GM23338 (cell line): ENCODE measurements around the gene ATP8B2. TPM values are rescaled to one million over a fixed set of nuclear protein-coding genes. Genes with fewer than 3 reads are reported as not detected.

Source experiments
- ATAC-seq: fragments of 200-7000 bp; cut with Tn5 transposase; 3 replicates; pipeline ENCODE4 v1.9.1; 2020
- DNase-seq: peaks from one replicate; pipeline ENCODE4 v3.0.0-alpha.2; 2015; ENCODE audit warnings: low spot score
- H2AFZ ChIP-seq: fragments of 200-600 bp; sonication (generic); 2 replicates; pipeline ENCODE4 v1.8.0; 2016; ENCODE audit warnings: antibody characterized with exemption, mild to moderate bottlenecking, moderate library complexity
- H3F3A ChIP-seq: fragments of 200-600 bp; sonication (generic); replicated peaks from 2 replicates; pipeline ENCODE4 v1.8.0; 2017; ENCODE audit warnings: antibody characterized with exemption, mixed run types, low read depth
- H3K27ac ChIP-seq: fragments of 200-600 bp; sonication (generic); 2 replicates; pipeline ENCODE4 v1.6.1; 2016; ENCODE audit warnings: low read depth
- H3K27me3 ChIP-seq: fragments of 200-600 bp; sonication (generic); 2 replicates; pipeline ENCODE4 v1.8.0; 2016; ENCODE audit warnings: mild to moderate bottlenecking, mixed run types, moderate library complexity; ENCODE audit not compliant: insufficient read depth
- H3K36me3 ChIP-seq: fragments of 200-600 bp; sonication (generic); 2 replicates; pipeline ENCODE4 v1.8.0; 2016; ENCODE audit warnings: mild to moderate bottlenecking; ENCODE audit not compliant: insufficient read depth
- H3K4me1 ChIP-seq: fragments of 200-600 bp; sonication (generic); 2 replicates; pipeline ENCODE4 v1.8.0; 2016; ENCODE audit warnings: mild to moderate bottlenecking, moderate library complexity; ENCODE audit not compliant: insufficient read depth
- H3K4me2 ChIP-seq: fragments of 200-600 bp; sonication (generic); 2 replicates; pipeline ENCODE4 v1.7.1; 2017; ENCODE audit warnings: mixed run types
- H3K4me3 ChIP-seq: fragments of 200-600 bp; sonication (generic); 2 replicates; pipeline ENCODE4 v1.6.1; 2016; ENCODE audit warnings: mixed run types
- H3K79me2 ChIP-seq: fragments of 200-600 bp; sonication (generic); replicated peaks from 2 replicates; pipeline ENCODE4 v1.8.0; 2017; ENCODE audit warnings: mild to moderate bottlenecking; ENCODE audit not compliant: insufficient read depth
- H3K9me2 ChIP-seq: fragments of 200-600 bp; sonication (generic); 2 replicates; pipeline ENCODE4 v1.8.0; 2017; ENCODE audit not compliant: insufficient read depth
- H4K20me1 ChIP-seq: fragments of 200-600 bp; sonication (generic); replicated peaks from 2 replicates; pipeline ENCODE4 v1.8.0; 2017; ENCODE audit warnings: mild to moderate bottlenecking; ENCODE audit not compliant: insufficient read depth
- H3K27ac Mint-ChIP-seq: 2 replicates; pipeline ENCODE4 v1.8.0; 2020; ENCODE audit warnings: inconsistent platforms, mild to moderate bottlenecking, moderate library complexity, mixed read lengths
- H3K27me3 Mint-ChIP-seq: 3 replicates; pipeline ENCODE4 v1.8.0; 2022; ENCODE audit warnings: low read depth, mild to moderate bottlenecking, moderate library complexity, mixed read lengths, inconsistent platforms; ENCODE audit not compliant: insufficient read depth, poor library complexity
- H3K36me3 Mint-ChIP-seq: 3 replicates; pipeline ENCODE4 v1.8.0; 2021; ENCODE audit warnings: low read depth, mild to moderate bottlenecking, inconsistent platforms, moderate library complexity, mixed read lengths
- H3K4me1 Mint-ChIP-seq: 3 replicates; pipeline ENCODE4 v1.8.0; 2020; ENCODE audit warnings: mild to moderate bottlenecking, inconsistent platforms, mixed read lengths
- H3K4me3 Mint-ChIP-seq: 3 replicates; pipeline ENCODE4 v1.8.0; 2021; ENCODE audit warnings: moderate library complexity, mild to moderate bottlenecking, inconsistent platforms, mixed read lengths
- H3K9me3 Mint-ChIP-seq: 3 replicates; pipeline ENCODE4 v1.8.0; 2020; ENCODE audit warnings: moderate library complexity, mild to moderate bottlenecking, inconsistent platforms, mixed read lengths
- CREB1 ChIP-seq: fragments of 250-450 bp; sonication (Bioruptor Pico); IDR thresholded peaks from 2 replicates; pipeline ENCODE4 v1.5.0; 2020; ENCODE audit warnings: low read depth, mild to moderate bottlenecking, moderate library complexity
- EZH2 ChIP-seq: fragments of 200-600 bp; sonication (generic); IDR thresholded peaks from one replicate; pipeline ENCODE4 v1.8.0; 2017; ENCODE audit warnings: antibody characterized with exemption, mild to moderate bottlenecking, low read depth; ENCODE audit not compliant: unreplicated experiment
- EZH2phosphoT487 ChIP-seq: fragments of 200-600 bp; sonication (generic); IDR thresholded peaks from one replicate; pipeline ENCODE4 v1.8.1; 2018; ENCODE audit warnings: antibody characterized with exemption; ENCODE audit not compliant: unreplicated experiment
- JUNB ChIP-seq: IDR thresholded peaks from one replicate; pipeline ENCODE4 v1.6.1; 2016; ENCODE audit warnings: antibody characterized with exemption; ENCODE audit not compliant: unreplicated experiment
- NANOG ChIP-seq: IDR thresholded peaks from 2 replicates; pipeline ENCODE4 v1.6.1; 2016; ENCODE audit warnings: antibody characterized with exemption, borderline replicate concordance
- POLR2AphosphoS5 ChIP-seq: IDR thresholded peaks from 2 replicates; pipeline ENCODE4 v1.6.1; 2016; ENCODE audit warnings: antibody characterized with exemption, low read depth
- STAT1 ChIP-seq: IDR thresholded peaks from one replicate; pipeline ENCODE4 v1.6.1; 2016; ENCODE audit warnings: antibody characterized with exemption; ENCODE audit not compliant: unreplicated experiment
- ZNF114 ChIP-seq: fragments of 250-450 bp; sonication (Bioruptor Pico); IDR thresholded peaks from 2 replicates; pipeline ENCODE4 v1.5.0; 2020; ENCODE audit warnings: mild to moderate bottlenecking, moderate library complexity
- ZNF331 ChIP-seq: fragments of 250-450 bp; sonication (Bioruptor Pico); IDR thresholded peaks from 2 replicates; pipeline ENCODE4 v1.5.0; 2020; ENCODE audit warnings: low read depth, mild to moderate bottlenecking, moderate library complexity
- polyA plus RNA-seq: library from polyadenylated mRNA; unstranded; fragments of >200 nt; fragmentation: Nextera tagmentation; extraction: Ambion mirVana; gene quantifications from 2 replicates; pipeline ENCODE4 v1.2.1, GENCODE V29; 2016
- total RNA-seq: library from RNA; depleted of rRNA; stranded (reverse); fragments of >200 nt; shearing (Covaris generic); gene quantifications from 2 replicates; pipeline ENCODE4 v1.2.3, GENCODE V29; 2014
- TF ChIP-seq, protein P1 (sequence below), 2 experiments: fragments of 200-600 bp in 1 of 2; sonication (generic) in 1 of 2; conservative IDR thresholded peaks; 2 replicates each; pipeline versions ENCODE4 v1.5.1 to v1.6.1; 2016 to 2017; ENCODE audit warnings: antibody characterized with exemption in 2 of 2, low read depth in 2 of 2, mild to moderate bottlenecking in 2 of 2, moderate library complexity in 1 of 2
- TF ChIP-seq, protein P2 (sequence below): fragments of 250-450 bp; sonication (Bioruptor Pico); IDR thresholded peaks from 2 replicates; pipeline ENCODE4 v1.5.0; 2020; ENCODE audit warnings: mild to moderate bottlenecking, moderate library complexity
- TF ChIP-seq, protein P3 (sequence below): IDR thresholded peaks from 2 replicates; pipeline ENCODE4 v1.6.1; 2016; ENCODE audit warnings: antibody characterized with exemption
- TF ChIP-seq, protein P4 (sequence below): IDR thresholded peaks from one replicate; pipeline ENCODE4 v1.6.1; 2018; ENCODE audit warnings: antibody characterized with exemption; ENCODE audit not compliant: unreplicated experiment

Gene ATP8B2
- total and polyA plus RNA-seq, 2 experiments from 2014 or later: 11.0 to 112 TPM

DNA sequence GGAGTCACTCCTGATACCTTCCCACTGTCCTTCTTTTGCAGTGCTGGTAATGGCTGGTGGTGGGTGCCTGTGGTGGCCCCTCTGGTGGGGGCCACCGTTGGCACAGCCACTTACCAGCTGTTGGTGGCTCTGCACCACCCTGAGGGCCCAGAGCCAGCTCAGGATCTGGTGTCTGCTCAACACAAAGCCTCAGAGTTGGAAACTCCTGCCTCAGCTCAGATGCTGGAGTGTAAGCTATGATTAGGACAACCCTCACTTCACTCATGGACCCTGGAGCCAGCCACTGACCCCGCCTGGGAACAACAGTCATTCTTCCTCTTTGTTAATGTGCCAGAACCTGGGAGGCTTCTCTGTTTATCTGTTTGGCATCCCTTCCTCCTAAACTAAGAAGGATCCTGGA lies 1.1 kb upstream of the ATP8B2 start:
- Mint-ChIP-seq H3K4me1 (peaks cover 32% of the 10 kb centered on the region), H3K27me3 (peaks cover 26% of the 10 kb centered on the region), H3K27ac (no peak overlapping the region), H3K9me3 (no peaks in the 10 kb centered on the region), H3K36me3 (no peaks in the 10 kb centered on the region; the same call in 2 of the 3 replicates), H3K4me3 (peak overlapping the region; percentile 94)
- H3K36me3 ChIP-seq: no peaks in the 10 kb centered on the region
- peaks cover 24% of the 10 kb centered on the region for H3K4me1 ChIP-seq
- DNase-seq: no peak
- H3K4me3 ChIP-seq: peak overlapping the region; percentile 89
- no peak overlapping the region for H3K27ac ChIP-seq
- peaks cover 16% of the 10 kb centered on the region for H3K79me2 ChIP-seq
- no peaks in the 10 kb centered on the region for H3K9me2 ChIP-seq
- H4K20me1 ChIP-seq: peaks cover 7% of the 10 kb centered on the region
- no peak for TF ChIP-seq JUNB
- TF ChIP-seq POLR2AphosphoS5: no peak
- TF ChIP-seq, protein P1, sequence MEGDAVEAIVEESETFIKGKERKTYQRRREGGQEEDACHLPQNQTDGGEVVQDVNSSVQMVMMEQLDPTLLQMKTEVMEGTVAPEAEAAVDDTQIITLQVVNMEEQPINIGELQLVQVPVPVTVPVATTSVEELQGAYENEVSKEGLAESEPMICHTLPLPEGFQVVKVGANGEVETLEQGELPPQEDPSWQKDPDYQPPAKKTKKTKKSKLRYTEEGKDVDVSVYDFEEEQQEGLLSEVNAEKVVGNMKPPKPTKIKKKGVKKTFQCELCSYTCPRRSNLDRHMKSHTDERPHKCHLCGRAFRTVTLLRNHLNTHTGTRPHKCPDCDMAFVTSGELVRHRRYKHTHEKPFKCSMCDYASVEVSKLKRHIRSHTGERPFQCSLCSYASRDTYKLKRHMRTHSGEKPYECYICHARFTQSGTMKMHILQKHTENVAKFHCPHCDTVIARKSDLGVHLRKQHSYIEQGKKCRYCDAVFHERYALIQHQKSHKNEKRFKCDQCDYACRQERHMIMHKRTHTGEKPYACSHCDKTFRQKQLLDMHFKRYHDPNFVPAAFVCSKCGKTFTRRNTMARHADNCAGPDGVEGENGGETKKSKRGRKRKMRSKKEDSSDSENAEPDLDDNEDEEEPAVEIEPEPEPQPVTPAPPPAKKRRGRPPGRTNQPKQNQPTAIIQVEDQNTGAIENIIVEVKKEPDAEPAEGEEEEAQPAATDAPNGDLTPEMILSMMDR (conservative IDR thresholded peaks at IDR 0.05; ENCODE audit: low read depth in 2 of 2): no peak
- TF ChIP-seq, protein P2, sequence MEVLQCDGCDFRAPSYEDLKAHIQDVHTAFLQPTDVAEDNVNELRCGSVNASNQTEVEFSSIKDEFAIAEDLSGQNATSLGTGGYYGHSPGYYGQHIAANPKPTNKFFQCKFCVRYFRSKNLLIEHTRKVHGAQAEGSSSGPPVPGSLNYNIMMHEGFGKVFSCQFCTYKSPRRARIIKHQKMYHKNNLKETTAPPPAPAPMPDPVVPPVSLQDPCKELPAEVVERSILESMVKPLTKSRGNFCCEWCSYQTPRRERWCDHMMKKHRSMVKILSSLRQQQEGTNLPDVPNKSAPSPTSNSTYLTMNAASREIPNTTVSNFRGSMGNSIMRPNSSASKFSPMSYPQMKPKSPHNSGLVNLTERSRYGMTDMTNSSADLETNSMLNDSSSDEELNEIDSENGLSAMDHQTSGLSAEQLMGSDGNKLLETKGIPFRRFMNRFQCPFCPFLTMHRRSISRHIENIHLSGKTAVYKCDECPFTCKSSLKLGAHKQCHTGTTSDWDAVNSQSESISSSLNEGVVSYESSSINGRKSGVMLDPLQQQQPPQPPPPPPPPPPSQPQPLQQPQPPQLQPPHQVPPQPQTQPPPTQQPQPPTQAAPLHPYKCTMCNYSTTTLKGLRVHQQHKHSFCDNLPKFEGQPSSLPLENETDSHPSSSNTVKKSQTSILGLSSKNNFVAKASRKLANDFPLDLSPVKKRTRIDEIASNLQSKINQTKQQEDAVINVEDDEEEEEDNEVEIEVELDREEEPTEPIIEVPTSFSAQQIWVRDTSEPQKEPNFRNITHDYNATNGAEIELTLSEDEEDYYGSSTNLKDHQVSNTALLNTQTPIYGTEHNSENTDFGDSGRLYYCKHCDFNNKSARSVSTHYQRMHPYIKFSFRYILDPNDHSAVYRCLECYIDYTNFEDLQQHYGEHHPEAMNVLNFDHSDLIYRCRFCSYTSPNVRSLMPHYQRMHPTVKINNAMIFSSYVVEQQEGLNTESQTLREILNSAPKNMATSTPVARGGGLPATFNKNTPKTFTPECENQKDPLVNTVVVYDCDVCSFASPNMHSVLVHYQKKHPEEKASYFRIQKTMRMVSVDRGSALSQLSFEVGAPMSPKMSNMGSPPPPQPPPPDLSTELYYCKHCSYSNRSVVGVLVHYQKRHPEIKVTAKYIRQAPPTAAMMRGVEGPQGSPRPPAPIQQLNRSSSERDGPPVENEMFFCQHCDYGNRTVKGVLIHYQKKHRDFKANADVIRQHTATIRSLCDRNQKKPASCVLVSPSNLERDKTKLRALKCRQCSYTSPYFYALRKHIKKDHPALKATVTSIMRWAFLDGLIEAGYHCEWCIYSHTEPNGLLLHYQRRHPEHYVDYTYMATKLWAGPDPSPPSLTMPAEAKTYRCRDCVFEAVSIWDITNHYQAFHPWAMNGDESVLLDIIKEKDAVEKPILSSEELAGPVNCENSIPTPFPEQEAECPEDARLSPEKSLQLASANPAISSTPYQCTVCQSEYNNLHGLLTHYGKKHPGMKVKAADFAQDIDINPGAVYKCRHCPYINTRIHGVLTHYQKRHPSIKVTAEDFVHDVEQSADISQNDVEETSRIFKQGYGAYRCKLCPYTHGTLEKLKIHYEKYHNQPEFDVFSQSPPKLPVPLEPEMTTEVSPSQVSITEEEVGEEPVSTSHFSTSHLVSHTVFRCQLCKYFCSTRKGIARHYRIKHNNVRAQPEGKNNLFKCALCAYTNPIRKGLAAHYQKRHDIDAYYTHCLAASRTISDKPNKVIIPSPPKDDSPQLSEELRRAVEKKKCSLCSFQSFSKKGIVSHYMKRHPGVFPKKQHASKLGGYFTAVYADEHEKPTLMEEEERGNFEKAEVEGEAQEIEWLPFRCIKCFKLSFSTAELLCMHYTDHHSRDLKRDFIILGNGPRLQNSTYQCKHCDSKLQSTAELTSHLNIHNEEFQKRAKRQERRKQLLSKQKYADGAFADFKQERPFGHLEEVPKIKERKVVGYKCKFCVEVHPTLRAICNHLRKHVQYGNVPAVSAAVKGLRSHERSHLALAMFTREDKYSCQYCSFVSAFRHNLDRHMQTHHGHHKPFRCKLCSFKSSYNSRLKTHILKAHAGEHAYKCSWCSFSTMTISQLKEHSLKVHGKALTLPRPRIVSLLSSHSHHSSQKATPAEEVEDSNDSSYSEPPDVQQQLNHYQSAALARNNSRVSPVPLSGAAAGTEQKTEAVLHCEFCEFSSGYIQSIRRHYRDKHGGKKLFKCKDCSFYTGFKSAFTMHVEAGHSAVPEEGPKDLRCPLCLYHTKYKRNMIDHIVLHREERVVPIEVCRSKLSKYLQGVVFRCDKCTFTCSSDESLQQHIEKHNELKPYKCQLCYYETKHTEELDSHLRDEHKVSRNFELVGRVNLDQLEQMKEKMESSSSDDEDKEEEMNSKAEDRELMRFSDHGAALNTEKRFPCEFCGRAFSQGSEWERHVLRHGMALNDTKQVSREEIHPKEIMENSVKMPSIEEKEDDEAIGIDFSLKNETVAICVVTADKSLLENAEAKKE: no peak
- no peak for TF ChIP-seq EZH2
- no peak for TF ChIP-seq ZNF114
- TF ChIP-seq, protein P3, sequence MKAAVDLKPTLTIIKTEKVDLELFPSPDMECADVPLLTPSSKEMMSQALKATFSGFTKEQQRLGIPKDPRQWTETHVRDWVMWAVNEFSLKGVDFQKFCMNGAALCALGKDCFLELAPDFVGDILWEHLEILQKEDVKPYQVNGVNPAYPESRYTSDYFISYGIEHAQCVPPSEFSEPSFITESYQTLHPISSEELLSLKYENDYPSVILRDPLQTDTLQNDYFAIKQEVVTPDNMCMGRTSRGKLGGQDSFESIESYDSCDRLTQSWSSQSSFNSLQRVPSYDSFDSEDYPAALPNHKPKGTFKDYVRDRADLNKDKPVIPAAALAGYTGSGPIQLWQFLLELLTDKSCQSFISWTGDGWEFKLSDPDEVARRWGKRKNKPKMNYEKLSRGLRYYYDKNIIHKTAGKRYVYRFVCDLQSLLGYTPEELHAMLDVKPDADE: no peak
- TF ChIP-seq NANOG: no peak
- no peak for TF ChIP-seq CREB1
- TF ChIP-seq, protein P4, sequence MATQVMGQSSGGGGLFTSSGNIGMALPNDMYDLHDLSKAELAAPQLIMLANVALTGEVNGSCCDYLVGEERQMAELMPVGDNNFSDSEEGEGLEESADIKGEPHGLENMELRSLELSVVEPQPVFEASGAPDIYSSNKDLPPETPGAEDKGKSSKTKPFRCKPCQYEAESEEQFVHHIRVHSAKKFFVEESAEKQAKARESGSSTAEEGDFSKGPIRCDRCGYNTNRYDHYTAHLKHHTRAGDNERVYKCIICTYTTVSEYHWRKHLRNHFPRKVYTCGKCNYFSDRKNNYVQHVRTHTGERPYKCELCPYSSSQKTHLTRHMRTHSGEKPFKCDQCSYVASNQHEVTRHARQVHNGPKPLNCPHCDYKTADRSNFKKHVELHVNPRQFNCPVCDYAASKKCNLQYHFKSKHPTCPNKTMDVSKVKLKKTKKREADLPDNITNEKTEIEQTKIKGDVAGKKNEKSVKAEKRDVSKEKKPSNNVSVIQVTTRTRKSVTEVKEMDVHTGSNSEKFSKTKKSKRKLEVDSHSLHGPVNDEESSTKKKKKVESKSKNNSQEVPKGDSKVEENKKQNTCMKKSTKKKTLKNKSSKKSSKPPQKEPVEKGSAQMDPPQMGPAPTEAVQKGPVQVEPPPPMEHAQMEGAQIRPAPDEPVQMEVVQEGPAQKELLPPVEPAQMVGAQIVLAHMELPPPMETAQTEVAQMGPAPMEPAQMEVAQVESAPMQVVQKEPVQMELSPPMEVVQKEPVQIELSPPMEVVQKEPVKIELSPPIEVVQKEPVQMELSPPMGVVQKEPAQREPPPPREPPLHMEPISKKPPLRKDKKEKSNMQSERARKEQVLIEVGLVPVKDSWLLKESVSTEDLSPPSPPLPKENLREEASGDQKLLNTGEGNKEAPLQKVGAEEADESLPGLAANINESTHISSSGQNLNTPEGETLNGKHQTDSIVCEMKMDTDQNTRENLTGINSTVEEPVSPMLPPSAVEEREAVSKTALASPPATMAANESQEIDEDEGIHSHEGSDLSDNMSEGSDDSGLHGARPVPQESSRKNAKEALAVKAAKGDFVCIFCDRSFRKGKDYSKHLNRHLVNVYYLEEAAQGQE: no peak
- TF ChIP-seq ZNF331: no peak
- TF ChIP-seq STAT1: no peak
- TF ChIP-seq EZH2phosphoT487: no peak
- H2AFZ ChIP-seq: peak overlapping the region; percentile 90; the same call in 1 of the 2 replicates
- no peaks in the 10 kb centered on the region for H3K27me3 ChIP-seq
- ATAC-seq: no peak
- peak overlapping the region; percentile 80 for H3K4me2 ChIP-seq
- H3F3A ChIP-seq: peaks cover 11% of the 10 kb centered on the region
